Mesothelial cell of epicardium (in vitro differentiated cells): ENCODE measurements around the gene KBTBD2. TPM values are rescaled to one million over a fixed set of nuclear protein-coding genes. Genes with fewer than 3 reads are reported as not detected.

Source experiments
- DNase-seq, 2 experiments: peaks; one replicate each; pipeline ENCODE4 v3.0.0; 2021; ENCODE audit warnings: low spot score in 2 of 2; ENCODE audit not compliant: unreplicated experiment in 2 of 2
- H3K27ac Mint-ChIP-seq: 2 replicates; pipeline ENCODE4 v1.8.0; 2021; ENCODE audit warnings: mixed read lengths
- H3K27me3 Mint-ChIP-seq: 2 replicates; pipeline ENCODE4 v1.8.0; 2021; ENCODE audit warnings: low read depth, mixed read lengths
- H3K36me3 Mint-ChIP-seq: 2 replicates; pipeline ENCODE4 v1.8.0; 2021; ENCODE audit warnings: mixed read lengths
- H3K4me1 Mint-ChIP-seq: 2 replicates; pipeline ENCODE4 v1.8.0; 2021; ENCODE audit warnings: mixed read lengths
- H3K4me3 Mint-ChIP-seq: 2 replicates; pipeline ENCODE4 v1.8.0; 2021; ENCODE audit warnings: mild to moderate bottlenecking, moderate library complexity, mixed read lengths
- H3K9me3 Mint-ChIP-seq: 2 replicates; pipeline ENCODE4 v1.8.0; 2021; ENCODE audit warnings: mixed read lengths
- total RNA-seq: library from RNA; stranded (reverse); gene quantifications from 3 replicates; pipeline ENCODE4 v1.2.1, GENCODE V29; 2021
- TF ChIP-seq, protein P1 (sequence below): fragments of 200-600 bp; sonication (generic); IDR thresholded peaks from one replicate; pipeline ENCODE4 v1.5.0; 2021; ENCODE audit warnings: antibody characterized with exemption; ENCODE audit not compliant: unreplicated experiment

The KBTBD2 gene
- total RNA-seq, 1 donor from 2014 or later, result 41.9 TPM

DNA sequence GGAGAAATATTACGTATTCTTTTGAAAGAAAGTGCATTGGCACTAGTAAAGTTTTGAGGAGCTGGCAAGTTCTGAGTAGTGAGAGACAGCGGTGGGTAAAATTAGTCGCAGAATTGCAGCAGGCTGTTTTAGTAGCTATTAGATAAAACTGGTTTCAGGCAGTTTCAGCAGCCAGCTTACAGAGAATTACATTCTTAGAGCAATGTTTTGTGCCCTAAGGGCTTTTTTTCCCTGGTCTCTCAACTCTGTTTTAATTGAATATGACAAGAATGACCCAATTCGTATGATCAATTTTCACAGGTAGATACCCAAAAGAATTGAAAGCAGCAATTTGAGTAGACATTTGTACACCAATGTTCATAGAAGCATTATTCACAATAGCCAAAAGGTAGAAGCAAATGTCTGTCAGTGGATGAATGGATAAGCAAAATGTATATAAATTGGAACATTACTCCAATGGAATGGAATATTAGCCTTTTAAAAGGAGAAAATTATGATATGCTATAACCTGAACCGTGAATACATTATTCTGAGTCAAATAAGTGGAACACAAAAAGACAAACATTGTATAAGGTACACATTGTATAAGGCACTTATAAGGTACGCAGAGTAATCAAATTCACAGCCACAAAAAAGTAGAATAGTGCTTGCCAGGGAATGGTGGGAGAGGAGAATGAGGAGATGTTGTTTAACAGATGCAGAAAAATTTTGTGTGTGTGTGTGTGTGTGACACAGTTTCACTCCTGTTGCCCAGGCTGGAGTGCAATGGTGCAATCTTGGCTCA, 5.2 kb upstream of the KBTBD2 start:
- peaks cover 33% of the 10 kb centered on the region for H3K4me1 Mint-ChIP-seq

DNA sequence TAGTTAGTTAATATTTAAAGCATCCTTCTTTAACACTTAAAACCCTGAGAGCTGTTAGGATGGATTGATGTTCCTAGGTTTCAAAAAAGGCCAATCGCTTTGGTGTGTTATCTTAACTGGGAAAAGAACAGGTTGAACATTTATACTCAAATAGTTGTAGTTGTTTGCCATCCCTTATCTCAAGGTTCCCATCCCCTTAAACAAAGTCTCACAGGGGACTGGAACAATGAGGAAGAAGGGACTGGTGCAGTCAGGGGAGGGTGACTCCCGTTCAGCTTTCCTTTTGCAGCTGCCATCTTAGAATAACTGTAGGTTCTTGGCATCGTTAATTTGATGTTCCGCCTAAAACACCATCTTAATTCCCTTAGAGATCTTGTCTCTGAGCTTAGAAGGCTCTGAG, 2.6 kb upstream of the KBTBD2 start:
- Mint-ChIP-seq H3K27me3 (no peaks in the 10 kb centered on the region), H3K4me3 (no peak overlapping the region), H3K9me3 (no peaks in the 10 kb centered on the region), H3K36me3 (no peaks in the 10 kb centered on the region), H3K27ac (peak overlapping the region; percentile 97), H3K4me1 (peaks cover 42% of the 10 kb centered on the region)
- TF ChIP-seq, protein P1, sequence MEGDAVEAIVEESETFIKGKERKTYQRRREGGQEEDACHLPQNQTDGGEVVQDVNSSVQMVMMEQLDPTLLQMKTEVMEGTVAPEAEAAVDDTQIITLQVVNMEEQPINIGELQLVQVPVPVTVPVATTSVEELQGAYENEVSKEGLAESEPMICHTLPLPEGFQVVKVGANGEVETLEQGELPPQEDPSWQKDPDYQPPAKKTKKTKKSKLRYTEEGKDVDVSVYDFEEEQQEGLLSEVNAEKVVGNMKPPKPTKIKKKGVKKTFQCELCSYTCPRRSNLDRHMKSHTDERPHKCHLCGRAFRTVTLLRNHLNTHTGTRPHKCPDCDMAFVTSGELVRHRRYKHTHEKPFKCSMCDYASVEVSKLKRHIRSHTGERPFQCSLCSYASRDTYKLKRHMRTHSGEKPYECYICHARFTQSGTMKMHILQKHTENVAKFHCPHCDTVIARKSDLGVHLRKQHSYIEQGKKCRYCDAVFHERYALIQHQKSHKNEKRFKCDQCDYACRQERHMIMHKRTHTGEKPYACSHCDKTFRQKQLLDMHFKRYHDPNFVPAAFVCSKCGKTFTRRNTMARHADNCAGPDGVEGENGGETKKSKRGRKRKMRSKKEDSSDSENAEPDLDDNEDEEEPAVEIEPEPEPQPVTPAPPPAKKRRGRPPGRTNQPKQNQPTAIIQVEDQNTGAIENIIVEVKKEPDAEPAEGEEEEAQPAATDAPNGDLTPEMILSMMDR, result no peak
- DNase-seq, result no peak

More for the DNA sequence above, 5.2 kb upstream of the KBTBD2 start:
- H3K27me3 Mint-ChIP-seq, result no peaks in the 10 kb centered on the region
- no peaks in the 10 kb centered on the region for H3K36me3 Mint-ChIP-seq
- no peak for DNase-seq
- no peak overlapping the region for H3K27ac Mint-ChIP-seq
- TF ChIP-seq, protein P1, result no peak
- no peak overlapping the region for H3K4me3 Mint-ChIP-seq
- no peaks in the 10 kb centered on the region for H3K9me3 Mint-ChIP-seq

DNA sequence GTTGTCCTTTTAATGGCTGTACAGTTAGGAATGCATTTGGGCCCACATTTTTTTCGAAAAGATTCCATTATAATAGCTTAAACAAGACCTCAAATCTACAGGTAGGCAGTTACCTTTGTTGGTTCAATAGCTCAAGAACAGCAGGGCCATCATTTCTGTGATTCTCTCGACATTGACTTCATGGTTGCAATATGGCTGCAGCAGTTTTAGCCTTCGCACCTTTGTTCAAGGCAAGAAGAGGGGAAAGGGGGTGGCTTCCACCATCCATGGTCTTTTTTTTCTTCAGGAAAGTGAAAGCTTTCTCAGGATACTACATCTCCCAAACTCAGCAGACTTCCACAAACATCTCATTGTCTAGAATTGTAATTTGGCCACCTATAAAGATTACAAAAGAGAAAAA, 2.2 kb upstream of the KBTBD2 start:
- Mint-ChIP-seq H3K36me3 (no peaks in the 10 kb centered on the region), H3K4me1 (peaks cover 45% of the 10 kb centered on the region), H3K9me3 (no peaks in the 10 kb centered on the region), H3K4me3 (no peak overlapping the region), H3K27me3 (no peaks in the 10 kb centered on the region), H3K27ac (peak overlapping the region; percentile 97)
- no peak for DNase-seq
- TF ChIP-seq, protein P1, result no peak

DNA sequence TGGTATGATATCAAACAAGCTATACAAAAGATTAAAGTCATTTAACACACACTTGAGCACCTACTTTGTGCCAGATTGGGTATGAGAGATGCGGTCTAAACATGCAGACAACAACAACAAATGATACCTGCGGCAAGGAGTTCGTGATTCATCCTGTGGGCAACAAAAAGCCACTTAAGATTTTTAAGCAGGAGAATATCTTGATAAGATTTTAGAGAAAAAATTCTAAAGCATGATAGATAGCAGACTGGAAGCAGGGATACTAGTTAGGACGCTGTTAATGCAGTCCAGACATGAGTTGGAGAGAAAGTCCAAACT, 1.6 kb upstream of the KBTBD2 start:
- Mint-ChIP-seq H3K9me3 (no peaks in the 10 kb centered on the region), H3K4me1 (peaks cover 51% of the 10 kb centered on the region), H3K27ac (peak overlapping the region; percentile 97), H3K27me3 (no peaks in the 10 kb centered on the region), H3K36me3 (no peaks in the 10 kb centered on the region), H3K4me3 (peak overlapping the region; percentile 87)
- TF ChIP-seq, protein P1, result no peak
- DNase-seq, result no peak

GRCh38 chr7:32892521-32893206, 1.1 kb upstream of the KBTBD2 start:
- H3K4me1 Mint-ChIP-seq, result peaks cover 56% of the 10 kb centered on the region
- DNase-seq, result peak; percentile 24 to 63

More at GRCh38 chr7:32892521-32893206, 1.1 kb upstream of the KBTBD2 start:
- H3K4me3 Mint-ChIP-seq, result peak overlapping the region; percentile 87
- H3K36me3 Mint-ChIP-seq, result no peaks in the 10 kb centered on the region
- TF ChIP-seq, protein P1, result no peak
- no peaks in the 10 kb centered on the region for H3K9me3 Mint-ChIP-seq
- H3K27me3 Mint-ChIP-seq, result no peaks in the 10 kb centered on the region
- peak overlapping the region; percentile 97 for H3K27ac Mint-ChIP-seq
